ENCODE data around the gene COL21A1.

- TF ChIP-seq POLR2A (IDR thresholded peaks at IDR 0.05) = no peak
- no peak for TF ChIP-seq CTCF (IDR thresholded peaks at IDR 0.05)
- TF ChIP-seq POLR2AphosphoS5 (IDR thresholded peaks at IDR 0.05) = no peak
These were observed 27.3 kb downstream of the COL21A1 start for GRCh38 chr6:56220078-56220477.
